Spinal cord (tissue), 10 donors: ENCODE results near the gene TRPM5. TPM values are rescaled to one million over a fixed set of nuclear protein-coding genes. Genes with fewer than 3 reads are reported as not detected.
A peak's percentile ranks its signal among the peaks of the same experiment; 100 is the strongest.

Source experiments
- DNase-seq, 6 donors: peaks; one replicate each; pipeline versions ENCODE4 v3.0.0 to v3.0.0-alpha.2; 2013 to 2015; ENCODE audit warnings: low spot score in 6 of 6, low read depth in 4 of 6
- H3K27ac ChIP-seq: one replicate; pipeline ENCODE4 v1.5.1; 2013; ENCODE audit warnings: low read depth, low read length, control low read depth
- H3K27me3 ChIP-seq: one replicate; pipeline ENCODE4 v1.6.1; 2013; ENCODE audit warnings: low read length; ENCODE audit not compliant: control insufficient read depth, insufficient read depth
- H3K36me3 ChIP-seq: one replicate; pipeline ENCODE4 v1.6.1; 2013; ENCODE audit warnings: low read length; ENCODE audit not compliant: control insufficient read depth, insufficient read depth
- H3K4me1 ChIP-seq: one replicate; pipeline ENCODE4 v1.6.1; 2013; ENCODE audit warnings: low read length; ENCODE audit not compliant: control insufficient read depth, insufficient read depth
- H3K4me3 ChIP-seq: one replicate; pipeline ENCODE4 v1.5.1; 2013; ENCODE audit warnings: low read depth, low read length, control low read depth
- H3K9me3 ChIP-seq: one replicate; pipeline ENCODE4 v1.6.1; 2013; ENCODE audit warnings: low read length; ENCODE audit not compliant: control insufficient read depth, insufficient read depth
- WGBS: methylation state at CpG from one replicate; pipeline ENCODE4 v1.1.5; 2013; ENCODE audit warnings: missing lambda C conversion rate; ENCODE audit not compliant: insufficient coverage; 5-methylcytosine and 5-hydroxymethylcytosine counted together
- polyA plus RNA-seq, 2 donors: library from polyadenylated mRNA; unstranded; fragments of 120-200 nt; gene quantifications; one replicate each; pipeline ENCODE4 v1.2.1, GENCODE V29; 2013; ENCODE audit not compliant: insufficient read length in 2 of 2
- total RNA-seq, 2 donors: library from RNA; depleted of rRNA in 1 of 2; stranded (reverse); fragments of 120-200 nt in 1 of 2; fragments of >200 nt in 1 of 2; gene quantifications; one replicate each; pipeline versions ENCODE4 v1.2.3 to v1.2.4, GENCODE V29; 2013 to 2014
- donor health status: healthy.

Gene TRPM5
- total and polyA plus RNA-seq, 4 donors = 0.08 to 0.11 (median 0.10) TPM; not detected in 1

DNA sequence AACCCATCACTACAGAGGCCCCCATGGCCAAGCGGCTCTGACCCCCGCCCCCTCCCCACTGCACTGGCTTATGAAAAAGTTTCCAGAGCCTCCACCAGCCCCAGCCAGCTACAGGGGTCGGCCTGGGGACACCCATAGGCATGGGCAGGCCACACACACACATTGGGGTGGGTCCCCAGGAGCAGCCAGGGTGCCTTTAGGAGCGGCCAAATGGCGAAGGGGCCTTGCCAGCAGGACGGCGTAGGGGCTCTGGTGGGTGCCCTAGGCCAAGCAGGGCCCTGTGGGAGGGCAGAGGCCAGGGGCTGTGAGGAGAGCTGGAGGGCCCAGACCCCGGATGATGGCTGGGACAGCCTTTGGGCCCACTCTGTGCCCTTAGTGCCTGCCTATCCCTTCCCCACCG, 33.7 kb downstream of the TRPM5 start:
- peaks cover 12% of the 10 kb centered on the region for H3K36me3 ChIP-seq
- peaks cover 12% of the 10 kb centered on the region for H3K27me3 ChIP-seq
- peaks cover 33% of the 10 kb centered on the region for H3K4me1 ChIP-seq
- no peaks in the 10 kb centered on the region for H3K9me3 ChIP-seq
- 85% methylated on average over 9 of the region's 9 CpGs for WGBS
- no peak overlapping the region for H3K4me3 ChIP-seq
- no peak for DNase-seq
- no peak overlapping the region for H3K27ac ChIP-seq

DNA sequence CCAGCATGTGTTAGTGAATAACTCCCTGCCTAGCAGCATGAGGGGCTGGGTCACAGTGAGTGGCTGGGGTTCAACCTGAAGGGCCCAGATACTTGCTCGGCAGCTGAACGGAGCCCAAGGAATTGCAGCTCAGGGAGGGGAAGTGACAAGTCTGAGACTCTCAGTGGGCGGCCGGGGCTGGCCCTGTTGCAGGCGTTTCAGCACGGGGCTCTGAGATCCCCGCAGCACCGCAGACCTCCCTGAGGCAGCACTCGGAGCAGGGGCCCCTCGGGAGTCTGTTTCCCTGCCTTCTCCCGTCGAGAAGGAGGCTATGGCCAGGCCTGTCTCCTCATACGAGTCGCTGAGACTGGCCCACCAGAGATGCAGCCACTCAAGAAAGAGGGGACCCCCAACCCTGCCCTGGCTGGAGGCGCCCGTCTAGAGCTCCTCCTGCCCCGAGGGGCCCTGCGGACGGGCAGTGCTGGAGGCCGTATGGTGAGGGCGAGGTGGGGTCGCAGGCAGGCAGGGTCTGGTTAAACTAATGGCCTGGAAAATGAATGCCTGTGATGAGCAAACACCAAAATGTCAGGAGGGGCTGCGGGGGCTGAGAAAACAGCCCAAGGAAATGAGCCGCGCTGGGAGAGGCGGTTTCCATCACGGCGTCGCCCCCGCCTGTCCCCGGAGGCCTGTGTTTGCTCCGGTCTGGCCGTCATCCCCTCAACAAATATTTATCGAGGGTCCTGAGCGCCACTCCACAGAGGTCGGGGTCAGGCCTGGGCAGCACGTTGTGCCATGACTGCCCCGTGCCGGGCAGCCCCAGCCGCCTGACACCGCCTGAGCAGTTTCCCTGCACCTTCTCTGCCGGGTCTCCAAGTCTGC, 34.5 kb downstream of the TRPM5 start:
- Histone ChIP-seq H3K9me3 (no peaks in the 10 kb centered on the region), H3K27me3 (peaks cover 12% of the 10 kb centered on the region), H3K27ac (peak overlapping the region; percentile 16), H3K4me3 (no peak overlapping the region), H3K4me1 (peaks cover 33% of the 10 kb centered on the region), H3K36me3 (peaks cover 20% of the 10 kb centered on the region)
- no peak for DNase-seq
- 29% methylated on average over 42 of the region's 42 CpGs for WGBS

DNA sequence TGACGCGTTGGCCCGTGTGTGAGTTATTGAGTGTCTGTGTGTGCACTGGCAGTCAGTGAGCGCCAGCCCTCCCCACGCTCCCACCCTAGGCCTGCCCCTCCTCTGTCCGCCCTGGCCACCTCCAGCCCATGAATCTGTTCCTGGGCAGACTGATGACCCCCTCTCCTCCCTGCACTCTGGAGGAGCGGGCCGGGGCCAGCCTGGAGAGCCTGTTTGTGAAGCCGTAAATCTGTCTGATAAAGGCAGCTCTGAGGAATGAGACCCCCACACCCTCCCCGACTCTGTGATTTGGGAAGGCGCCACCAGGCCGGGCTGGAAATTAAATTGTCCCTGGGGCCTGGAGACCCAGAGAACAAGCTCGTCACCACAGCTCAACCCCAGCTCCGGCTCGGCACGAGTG, 35.2 kb downstream of the TRPM5 start:
- H3K27me3 ChIP-seq = peaks cover 12% of the 10 kb centered on the region

DNA sequence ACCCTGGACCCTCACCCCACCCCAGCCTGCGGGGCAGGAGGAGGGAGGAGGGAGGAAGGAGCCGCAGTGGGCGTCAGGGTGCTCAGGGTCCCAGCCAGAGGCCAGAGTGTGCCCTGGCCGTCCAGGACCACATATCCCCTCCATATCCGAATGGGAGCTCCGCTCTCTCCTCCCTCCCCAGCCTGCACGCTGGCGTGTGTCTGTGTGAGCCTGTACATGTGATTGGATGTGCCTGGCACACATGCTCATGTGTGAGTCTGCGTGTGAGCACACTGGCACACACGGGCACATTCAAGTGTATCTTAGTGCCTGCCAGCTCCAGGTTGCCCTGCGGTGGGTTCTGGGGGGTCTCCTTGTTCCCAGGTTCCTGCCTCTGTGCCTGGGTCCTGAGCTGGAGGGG, 35.6 kb downstream of the TRPM5 start:
- 79% methylated on average over 6 of the region's 11 CpGs for WGBS
- Histone ChIP-seq H3K4me1 (peaks cover 33% of the 10 kb centered on the region), H3K4me3 (no peak overlapping the region), H3K36me3 (peaks cover 32% of the 10 kb centered on the region), H3K9me3 (no peaks in the 10 kb centered on the region), H3K27ac (peak overlapping the region; percentile 16), H3K27me3 (peaks cover 12% of the 10 kb centered on the region)
- DNase-seq = no peak

More for the DNA sequence above, 35.2 kb downstream of the TRPM5 start:
- peaks cover 33% of the 10 kb centered on the region for H3K4me1 ChIP-seq
- 39% methylated on average over 7 of the region's 16 CpGs for WGBS
- peak in 1 of 6 donors; percentile 57 for DNase-seq
- peak overlapping the region; percentile 16 for H3K27ac ChIP-seq
- H3K9me3 ChIP-seq = no peaks in the 10 kb centered on the region
- no peak overlapping the region for H3K4me3 ChIP-seq
- peaks cover 27% of the 10 kb centered on the region for H3K36me3 ChIP-seq

DNA sequence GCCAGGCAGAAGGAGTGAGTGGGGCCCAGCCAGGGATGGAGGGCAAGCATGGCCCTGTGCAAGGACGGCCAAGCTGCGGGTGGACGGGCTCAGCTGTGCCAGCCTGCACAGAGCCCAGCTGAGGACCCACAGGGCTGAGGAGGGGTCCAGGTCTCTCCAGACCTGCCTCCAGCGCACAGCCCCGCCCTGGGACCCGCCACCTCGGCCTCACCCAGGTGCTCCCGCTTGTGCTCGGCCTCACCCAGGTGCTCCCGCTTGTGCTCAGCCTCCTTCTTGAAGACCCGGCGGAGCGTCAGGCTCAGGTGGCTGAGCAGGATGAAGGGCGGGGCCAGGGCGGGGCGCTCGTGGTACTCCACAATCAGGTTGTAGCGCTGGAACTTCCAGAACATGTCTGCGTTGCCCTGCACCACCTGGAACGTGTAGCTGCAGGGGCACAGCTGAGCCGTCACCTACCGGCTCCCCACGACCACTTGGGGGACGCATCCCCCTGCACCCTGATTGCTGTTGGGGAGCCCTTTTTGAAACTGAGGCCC, 37.4 kb downstream of the TRPM5 start:
- H3K9me3 ChIP-seq = no peaks in the 10 kb centered on the region
- H3K27me3 ChIP-seq = peaks cover 12% of the 10 kb centered on the region
- no peak overlapping the region for H3K27ac ChIP-seq
- 92% methylated on average over 24 of the region's 24 CpGs for WGBS
- H3K36me3 ChIP-seq = peaks cover 49% of the 10 kb centered on the region
- no peak overlapping the region for H3K4me3 ChIP-seq
- H3K4me1 ChIP-seq = peaks cover 37% of the 10 kb centered on the region
- no peak for DNase-seq

DNA sequence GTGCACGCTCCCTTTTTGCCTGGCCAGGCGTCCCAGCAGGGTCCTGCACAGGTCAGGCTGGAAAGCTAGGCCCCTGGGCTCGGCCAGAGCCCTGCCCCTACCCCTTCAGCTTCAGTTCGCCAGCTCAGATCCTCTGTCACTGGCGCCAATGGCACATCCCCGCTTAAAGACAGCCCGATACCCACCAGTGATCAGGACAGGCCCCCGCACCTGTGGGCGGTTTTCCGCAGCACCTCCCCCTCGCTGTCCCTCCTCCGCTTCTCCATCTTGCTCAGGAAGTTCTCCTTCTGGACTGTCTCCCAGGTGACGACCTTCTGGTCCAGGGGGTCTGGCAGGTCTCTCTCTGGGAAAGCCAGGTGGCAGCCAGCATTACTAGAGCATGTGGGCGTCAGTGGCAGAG, 37.9 kb downstream of the TRPM5 start:
- Histone ChIP-seq H3K27ac (no peak overlapping the region), H3K9me3 (no peaks in the 10 kb centered on the region), H3K36me3 (peaks cover 52% of the 10 kb centered on the region), H3K4me1 (peaks cover 42% of the 10 kb centered on the region), H3K4me3 (no peak overlapping the region), H3K27me3 (peaks cover 12% of the 10 kb centered on the region)
- WGBS = 88% methylated on average over 14 of the region's 14 CpGs
- no peak for DNase-seq

DNA sequence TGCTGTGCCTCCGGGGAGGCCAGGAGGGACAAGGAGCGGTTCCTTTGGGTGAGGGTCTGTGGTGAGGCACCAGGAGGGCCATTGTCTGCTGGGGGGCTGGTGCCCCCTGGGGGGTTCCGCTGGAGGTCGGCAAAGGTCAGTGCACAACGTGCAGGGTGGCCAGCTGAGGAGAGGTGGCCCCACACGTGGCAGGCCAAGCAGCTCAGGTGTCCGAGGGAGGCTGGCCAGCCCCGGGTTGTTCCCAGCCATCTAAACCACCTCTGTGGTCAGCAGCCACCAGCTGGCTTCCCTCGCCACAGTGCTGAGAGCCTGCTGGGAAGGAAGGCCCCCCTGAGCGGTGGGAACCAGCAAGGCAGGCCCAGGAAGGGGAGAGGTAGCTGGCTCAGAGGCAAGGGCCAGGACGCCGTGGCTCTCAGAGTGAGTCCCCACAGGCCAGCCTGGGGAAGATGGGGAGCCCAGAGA, 39.5 kb downstream of the TRPM5 start:
- no peak overlapping the region for H3K4me3 ChIP-seq
- peaks cover 58% of the 10 kb centered on the region for H3K36me3 ChIP-seq
- DNase-seq = no peak
- peaks cover 39% of the 10 kb centered on the region for H3K4me1 ChIP-seq
- no peak overlapping the region for H3K27ac ChIP-seq
- peaks cover 10% of the 10 kb centered on the region for H3K27me3 ChIP-seq
- no peaks in the 10 kb centered on the region for H3K9me3 ChIP-seq
- 77% methylated on average over 12 of the region's 12 CpGs for WGBS

DNA sequence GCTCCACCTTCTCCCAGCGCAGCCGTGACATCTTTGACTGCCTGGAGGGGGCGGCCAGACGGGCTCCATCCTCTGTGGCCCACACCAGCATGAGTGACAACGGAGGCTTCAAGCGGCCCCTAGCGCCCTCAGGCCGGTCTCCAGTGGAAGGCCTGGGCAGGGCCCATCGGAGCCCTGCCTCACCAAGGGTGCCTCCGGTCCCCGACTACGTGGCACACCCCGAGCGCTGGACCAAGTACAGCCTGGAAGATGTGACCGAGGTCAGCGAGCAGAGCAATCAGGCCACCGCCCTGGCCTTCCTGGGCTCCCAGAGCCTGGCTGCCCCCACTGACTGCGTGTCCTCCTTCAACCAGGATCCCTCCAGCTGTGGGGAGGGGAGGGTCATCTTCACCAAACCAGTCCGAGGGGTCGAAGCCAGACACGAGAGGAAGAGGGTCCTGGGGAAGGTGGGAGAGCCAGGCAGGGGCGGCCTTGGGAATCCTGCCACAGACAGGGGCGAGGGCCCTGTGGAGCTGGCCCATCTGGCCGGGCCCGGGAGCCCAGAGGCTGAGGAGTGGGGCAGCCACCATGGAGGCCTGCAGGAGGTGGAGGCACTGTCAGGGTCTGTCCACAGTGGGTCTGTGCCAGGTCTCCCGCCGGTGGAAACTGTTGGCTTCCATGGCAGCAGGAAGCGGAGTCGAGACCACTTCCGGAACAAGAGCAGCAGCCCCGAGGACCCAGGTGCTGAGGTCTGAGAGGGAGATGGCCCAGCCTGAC, 41.2 kb downstream of the TRPM5 start:
- 95% methylated on average over 29 of the region's 31 CpGs for WGBS
- Histone ChIP-seq H3K4me3 (no peak overlapping the region), H3K36me3 (peaks cover 71% of the 10 kb centered on the region), H3K27me3 (no peaks in the 10 kb centered on the region), H3K4me1 (peaks cover 34% of the 10 kb centered on the region), H3K27ac (no peak overlapping the region), H3K9me3 (no peaks in the 10 kb centered on the region)
- no peak for DNase-seq

DNA sequence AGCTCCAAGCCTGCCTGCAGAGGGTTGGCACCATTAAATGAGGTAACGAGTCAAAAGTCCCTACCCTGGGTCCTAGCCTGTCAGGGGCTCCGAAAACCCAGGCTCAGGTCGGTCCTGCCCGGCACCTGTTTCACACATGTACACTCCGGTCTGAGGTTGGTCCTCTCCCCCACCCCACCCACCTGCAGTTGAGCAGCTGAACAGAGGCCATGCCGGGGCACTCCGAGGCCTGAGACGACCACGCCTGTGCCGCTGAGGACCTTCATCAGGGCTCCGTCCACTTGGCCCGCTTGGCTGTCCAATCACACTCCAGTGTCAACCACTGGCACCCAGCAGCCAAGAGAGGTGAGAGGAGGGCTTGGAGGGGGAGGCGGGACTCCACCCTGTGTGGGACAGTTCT, 42.2 kb downstream of the TRPM5 start:
- WGBS = 96% methylated on average over 12 of the region's 13 CpGs
- no peak overlapping the region for H3K4me3 ChIP-seq
- H3K36me3 ChIP-seq = peaks cover 73% of the 10 kb centered on the region
- no peaks in the 10 kb centered on the region for H3K27me3 ChIP-seq
- peaks cover 30% of the 10 kb centered on the region for H3K4me1 ChIP-seq
- DNase-seq = no peak
- no peak overlapping the region for H3K27ac ChIP-seq
- H3K9me3 ChIP-seq = no peaks in the 10 kb centered on the region
